ENCODE measurements around the gene WNT7B. TPM values are rescaled to one million over a fixed set of nuclear protein-coding genes. Genes with fewer than 3 reads are reported as not detected.

Gene WNT7B
- total RNA-seq: not detected

GRCh38 chr22:45977003-45977411 lies at the start of gene WNT7B:
WNT7B (minus strand) TSS chr22:45977162; CDS start chr22:45976754, 408 bp downstream.
- Mint-ChIP-seq H3K9me3 (no peaks in the 10 kb centered on the region), H3K4me1 (ENCODE audit: low read depth) (peaks cover 13% of the 10 kb centered on the region), H3K36me3 (no peaks in the 10 kb centered on the region), H3K27ac (no peak within 1 kb of the TSS), H3K27me3 (peaks cover 40% of the 10 kb centered on the region), H3K4me3 (peak within 1 kb of the TSS; percentile 42)
- POLR2A ChIA-PET: no interaction called here
- intact Hi-C loops (cut with micrococcal nuclease): no loop called here
- CTCF ChIA-PET: interaction anchor here (1.3 to 1.7 kb wide), 2 partner anchors 29 to 396 kb away, joined by 3 to 4 read pairs; no protein-coding TSS in a partner anchor
- DNase-seq: no peak

GRCh38 chr22:46025973-46026898 lies 49.3 kb upstream of the WNT7B start:
- POLR2A ChIA-PET: interaction anchor here (1.0 kb wide), 1 partner anchor 9 kb away, joined by 4 read pairs; no protein-coding TSS in a partner anchor
- Mint-ChIP-seq H3K36me3 (no peaks in the 10 kb centered on the region), H3K27me3 (peaks cover 30% of the 10 kb centered on the region), H3K4me1 (ENCODE audit: low read depth) (peaks cover 4% of the 10 kb centered on the region), H3K4me3 (no peak overlapping the region), H3K9me3 (no peaks in the 10 kb centered on the region), H3K27ac (no peak overlapping the region)
- CTCF ChIA-PET: interaction anchor here (1.0 to 1.8 kb wide), 4 partner anchors 13 to 91 kb away, joined by 3 to 9 read pairs (median 4); no protein-coding TSS in a partner anchor
- DNase-seq: no peak
- intact Hi-C loops (cut with micrococcal nuclease): no loop called here

GRCh38 chr22:46025225-46025972 lies 48.4 kb upstream of the WNT7B start:
- CTCF ChIA-PET: interaction anchor here (1.0 to 4.2 kb wide), 5 partner anchors 12 to 91 kb away, joined by 3 to 20 read pairs (median 5); no protein-coding TSS in a partner anchor

GRCh38 chr22:46024136-46024840 lies 47.3 kb upstream of the WNT7B start:
- H3K27me3 Mint-ChIP-seq: peaks cover 30% of the 10 kb centered on the region
- POLR2A ChIA-PET: no interaction called here
- H3K4me1 Mint-ChIP-seq (ENCODE audit: low read depth): peaks cover 4% of the 10 kb centered on the region
- DNase-seq: no peak
- CTCF ChIA-PET: interaction anchor here (4.2 kb wide), 1 partner anchor 18 kb away, joined by 20 read pairs; no protein-coding TSS in a partner anchor
- H3K4me3 Mint-ChIP-seq: no peak overlapping the region
- no peaks in the 10 kb centered on the region for H3K36me3 Mint-ChIP-seq
- no peaks in the 10 kb centered on the region for H3K9me3 Mint-ChIP-seq
- intact Hi-C loops (cut with micrococcal nuclease): no loop called here
- H3K27ac Mint-ChIP-seq: no peak overlapping the region

More at GRCh38 chr22:46025225-46025972, 48.4 kb upstream of the WNT7B start:
- Mint-ChIP-seq H3K4me1 (ENCODE audit: low read depth) (peaks cover 4% of the 10 kb centered on the region), H3K9me3 (no peaks in the 10 kb centered on the region), H3K27ac (no peak overlapping the region), H3K27me3 (peaks cover 30% of the 10 kb centered on the region), H3K4me3 (no peak overlapping the region), H3K36me3 (no peaks in the 10 kb centered on the region)
- DNase-seq: no peak
- intact Hi-C loops (cut with micrococcal nuclease): no loop called here
- POLR2A ChIA-PET: no interaction called here

GRCh38 chr22:46023558-46023981 lies 46.6 kb upstream of the WNT7B start:
- H3K27ac Mint-ChIP-seq: no peak overlapping the region
- ChIA-PET POLR2A (no interaction called here), CTCF (interaction anchor here (4.2 kb wide), 1 partner anchor 17 kb away, joined by 20 read pairs; no protein-coding TSS in a partner anchor)
- peaks cover 4% of the 10 kb centered on the region for H3K4me1 Mint-ChIP-seq (ENCODE audit: low read depth)
- H3K9me3 Mint-ChIP-seq: no peaks in the 10 kb centered on the region
- DNase-seq: no peak
- peaks cover 30% of the 10 kb centered on the region for H3K27me3 Mint-ChIP-seq
- no peaks in the 10 kb centered on the region for H3K36me3 Mint-ChIP-seq
- intact Hi-C loops (cut with micrococcal nuclease): no loop called here
- no peak overlapping the region for H3K4me3 Mint-ChIP-seq

- POLR2A ChIA-PET: no interaction called here
- no peak overlapping the region for H3K4me3 Mint-ChIP-seq
- CTCF ChIA-PET: interaction anchor here (4.2 kb wide), 1 partner anchor 16 kb away, joined by 20 read pairs; no protein-coding TSS in a partner anchor
- H3K4me1 Mint-ChIP-seq (ENCODE audit: low read depth): peaks cover 4% of the 10 kb centered on the region
- no peaks in the 10 kb centered on the region for H3K36me3 Mint-ChIP-seq
- no peak for DNase-seq
- H3K27me3 Mint-ChIP-seq: peaks cover 26% of the 10 kb centered on the region
- no peaks in the 10 kb centered on the region for H3K9me3 Mint-ChIP-seq
- intact Hi-C loops (cut with micrococcal nuclease): no loop called here
- no peak overlapping the region for H3K27ac Mint-ChIP-seq
Measured at GRCh38 chr22:46022881-46023512, 46.0 kb upstream of the WNT7B start.

- no peak overlapping the region for H3K27ac Mint-ChIP-seq
- no peaks in the 10 kb centered on the region for H3K4me1 Mint-ChIP-seq (ENCODE audit: low read depth)
- intact Hi-C loops (cut with micrococcal nuclease): no loop called here
- H3K27me3 Mint-ChIP-seq: peaks cover 19% of the 10 kb centered on the region
- no peak overlapping the region for H3K4me3 Mint-ChIP-seq
- POLR2A ChIA-PET: no interaction called here
- DNase-seq: no peak
- no peaks in the 10 kb centered on the region for H3K9me3 Mint-ChIP-seq
- CTCF ChIA-PET: interaction anchor here (0.7 to 4.2 kb wide), 2 partner anchors 15 to 95 kb away, joined by 3 to 20 read pairs; no protein-coding TSS in a partner anchor
- no peaks in the 10 kb centered on the region for H3K36me3 Mint-ChIP-seq
Measured at GRCh38 chr22:46021577-46021976, 44.6 kb upstream of the WNT7B start.

- ChIA-PET CTCF (interaction anchor here (0.9 to 3.3 kb wide), 4 partner anchors 13 to 102 kb away, joined by 3 to 30 read pairs (median 8); no protein-coding TSS in a partner anchor), POLR2A (no interaction called here)
- no peak for DNase-seq
- H3K9me3 Mint-ChIP-seq: no peaks in the 10 kb centered on the region
- H3K4me3 Mint-ChIP-seq: no peak overlapping the region
- H3K36me3 Mint-ChIP-seq: no peaks in the 10 kb centered on the region
- H3K27ac Mint-ChIP-seq: no peak overlapping the region
- H3K27me3 Mint-ChIP-seq: no peaks in the 10 kb centered on the region
- H3K4me1 Mint-ChIP-seq (ENCODE audit: low read depth): no peaks in the 10 kb centered on the region
- intact Hi-C loops (cut with micrococcal nuclease): no loop called here
Measured at GRCh38 chr22:46019351-46019750, 42.4 kb upstream of the WNT7B start.

GRCh38 chr22:46018859-46019258 lies 41.9 kb upstream of the WNT7B start:
- CTCF ChIA-PET: interaction anchor here (0.9 to 3.3 kb wide), 5 partner anchors 13 to 102 kb away, joined by 3 to 30 read pairs (median 5); no protein-coding TSS in a partner anchor
- H3K9me3 Mint-ChIP-seq: no peaks in the 10 kb centered on the region
- intact Hi-C loops (cut with micrococcal nuclease): no loop called here
- no peaks in the 10 kb centered on the region for H3K36me3 Mint-ChIP-seq
- no peak overlapping the region for H3K27ac Mint-ChIP-seq
- H3K4me3 Mint-ChIP-seq: no peak overlapping the region
- peaks cover 2% of the 10 kb centered on the region for H3K4me1 Mint-ChIP-seq (ENCODE audit: low read depth)
- no peaks in the 10 kb centered on the region for H3K27me3 Mint-ChIP-seq
- POLR2A ChIA-PET: no interaction called here
- no peak for DNase-seq

GRCh38 chr22:46017166-46017565 lies 40.2 kb upstream of the WNT7B start:
- no peaks in the 10 kb centered on the region for H3K36me3 Mint-ChIP-seq
- H3K4me3 Mint-ChIP-seq: no peak overlapping the region
- no peak for DNase-seq
- H3K4me1 Mint-ChIP-seq (ENCODE audit: low read depth): peaks cover 8% of the 10 kb centered on the region
- no peaks in the 10 kb centered on the region for H3K27me3 Mint-ChIP-seq
- H3K9me3 Mint-ChIP-seq: no peaks in the 10 kb centered on the region
- intact Hi-C loops (cut with micrococcal nuclease): no loop called here
- ChIA-PET CTCF (interaction anchor here (1.4 to 3.3 kb wide), 3 partner anchors 11 to 100 kb away, joined by 3 to 30 read pairs (median 12); no protein-coding TSS in a partner anchor), POLR2A (no interaction called here)
- no peak overlapping the region for H3K27ac Mint-ChIP-seq
